ENCODE measurements around the gene TRIM26. TPM values are rescaled to one million over a fixed set of nuclear protein-coding genes. Genes with fewer than 3 reads are reported as not detected.
"Not testable (repeated sequence)": the region's sequence is repeated elsewhere in the genome, so short reads cannot be mapped to it uniquely, and the experiment has no call there.

TRIM26 gene
- total RNA-seq, 1 donor from 2014 or later = 17.8 TPM

DNA sequence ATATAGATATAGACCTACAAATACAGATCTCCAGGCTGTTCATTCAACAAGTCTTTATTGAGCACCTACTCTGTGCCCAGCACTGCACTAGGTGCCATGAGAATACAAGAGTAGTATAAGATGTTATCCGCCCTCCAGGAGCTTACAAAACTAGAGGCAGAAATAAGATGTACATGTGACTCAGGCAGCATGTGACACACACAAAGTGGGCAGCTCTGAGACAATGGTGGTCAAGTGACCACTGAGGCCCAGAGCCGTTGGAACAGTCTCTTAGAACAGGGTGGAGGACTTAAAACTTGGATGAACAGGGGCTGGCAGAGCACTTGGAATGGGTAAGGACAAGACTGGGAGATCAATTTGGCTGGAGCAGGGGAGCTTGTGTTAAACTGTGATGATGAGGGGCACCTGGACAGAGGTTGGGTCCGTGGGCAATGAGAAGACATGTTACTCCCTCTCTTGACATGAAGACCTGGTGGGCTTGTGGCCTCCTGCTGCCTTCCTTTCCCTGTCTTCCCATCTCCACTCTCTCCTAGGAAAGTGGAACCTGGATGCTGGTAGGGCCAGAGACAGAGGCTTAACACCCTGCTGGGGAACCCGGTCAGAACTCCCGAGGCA lies 28.7 kb downstream of the TRIM26 start:
- ATAC-seq (ENCODE audit: poor library complexity) = no peak
- intact Hi-C loops (cut with DNase I) = no loop called here
- no peak for DNase-seq

DNA sequence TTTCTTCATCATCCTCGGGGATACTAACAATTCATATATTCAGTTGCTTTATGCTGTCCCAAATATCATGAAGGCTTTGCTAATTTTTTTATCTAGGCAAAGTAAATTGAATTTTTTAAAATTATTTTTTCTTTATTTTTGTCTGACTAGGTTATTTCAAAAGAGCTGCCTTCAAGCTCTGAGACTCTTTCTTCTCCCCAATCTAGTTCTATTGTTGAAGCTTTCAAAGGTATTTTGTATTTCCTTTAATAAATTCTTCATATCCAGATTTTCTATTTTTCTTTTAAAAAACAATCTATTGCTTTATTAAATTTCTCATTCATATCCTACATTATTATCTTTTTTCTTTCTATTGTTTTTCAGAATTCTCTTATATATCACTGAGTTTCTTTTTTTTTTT lies 33.1 kb downstream of the TRIM26 start:
- intact Hi-C loops (cut with DNase I) = no loop called here
- DNase-seq = no peak
- no peak for ATAC-seq (ENCODE audit: poor library complexity)

DNA sequence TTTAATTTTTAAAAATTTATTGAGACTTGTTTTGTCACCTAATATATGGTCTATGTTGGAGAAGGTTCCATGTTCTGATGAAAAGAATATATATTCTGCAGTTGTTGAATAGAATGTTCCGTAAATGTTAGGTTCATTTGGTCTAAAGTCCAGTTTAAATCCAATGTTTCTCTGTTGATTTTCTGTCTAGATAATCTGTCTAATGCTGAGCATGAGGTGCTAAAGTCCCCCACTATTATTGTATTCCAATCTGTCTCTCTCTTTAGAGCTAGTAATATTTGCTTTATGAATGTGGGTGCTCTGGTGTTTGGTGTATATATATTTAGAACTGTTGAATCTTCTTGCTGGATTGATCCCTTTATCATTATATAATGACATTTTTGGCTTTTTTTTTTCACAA lies 34.4 kb downstream of the TRIM26 start:
- intact Hi-C loops (cut with DNase I) = no loop called here
- DNase-seq (no peak), ATAC-seq (ENCODE audit: poor library complexity) (no peak)

DNA sequence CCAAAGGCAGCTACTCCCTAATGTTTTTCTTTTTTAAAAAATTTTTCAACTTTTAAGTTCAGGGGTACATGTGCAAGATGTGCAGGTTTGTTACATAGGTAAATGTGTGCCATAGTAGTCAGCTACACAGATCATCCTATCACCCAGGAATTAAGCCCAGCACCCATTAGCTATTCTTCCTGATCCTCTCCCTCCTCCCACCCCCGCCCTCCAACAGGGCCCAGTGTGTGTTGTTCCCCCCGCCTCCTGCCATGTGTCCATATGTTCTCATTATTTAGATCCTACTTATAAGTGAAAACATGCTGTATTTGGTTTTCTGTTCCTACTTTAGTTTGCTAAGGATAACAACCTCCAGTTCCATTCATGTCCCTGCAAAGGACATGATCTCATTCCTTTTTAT lies 37.4 kb downstream of the TRIM26 start:
- intact Hi-C loops (cut with DNase I) = no loop called here
- ATAC-seq (ENCODE audit: poor library complexity) = no peak
- DNase-seq = no peak

DNA sequence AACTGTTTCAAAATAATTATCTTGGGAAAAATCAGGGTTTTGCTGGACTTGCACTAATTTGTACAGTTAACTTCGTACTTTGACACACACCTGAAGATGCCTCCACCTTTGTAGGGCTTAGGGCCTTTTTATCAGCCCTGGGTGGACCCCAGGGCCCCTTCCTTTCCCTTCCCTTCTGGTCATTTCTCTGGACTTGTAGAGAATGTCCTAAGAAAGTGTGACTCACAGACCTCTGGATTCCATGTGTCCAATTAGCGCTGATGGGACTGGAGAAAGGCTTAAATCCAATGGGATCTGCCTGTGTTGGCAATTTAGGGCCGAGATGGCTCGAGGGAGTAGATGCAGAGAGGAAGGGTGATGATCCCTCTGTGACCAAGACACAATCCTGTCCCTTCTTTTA lies 40.5 kb downstream of the TRIM26 start:
- DNase-seq = no peak
- no peak for ATAC-seq (ENCODE audit: poor library complexity)
- intact Hi-C loops (cut with DNase I) = no loop called here

DNA sequence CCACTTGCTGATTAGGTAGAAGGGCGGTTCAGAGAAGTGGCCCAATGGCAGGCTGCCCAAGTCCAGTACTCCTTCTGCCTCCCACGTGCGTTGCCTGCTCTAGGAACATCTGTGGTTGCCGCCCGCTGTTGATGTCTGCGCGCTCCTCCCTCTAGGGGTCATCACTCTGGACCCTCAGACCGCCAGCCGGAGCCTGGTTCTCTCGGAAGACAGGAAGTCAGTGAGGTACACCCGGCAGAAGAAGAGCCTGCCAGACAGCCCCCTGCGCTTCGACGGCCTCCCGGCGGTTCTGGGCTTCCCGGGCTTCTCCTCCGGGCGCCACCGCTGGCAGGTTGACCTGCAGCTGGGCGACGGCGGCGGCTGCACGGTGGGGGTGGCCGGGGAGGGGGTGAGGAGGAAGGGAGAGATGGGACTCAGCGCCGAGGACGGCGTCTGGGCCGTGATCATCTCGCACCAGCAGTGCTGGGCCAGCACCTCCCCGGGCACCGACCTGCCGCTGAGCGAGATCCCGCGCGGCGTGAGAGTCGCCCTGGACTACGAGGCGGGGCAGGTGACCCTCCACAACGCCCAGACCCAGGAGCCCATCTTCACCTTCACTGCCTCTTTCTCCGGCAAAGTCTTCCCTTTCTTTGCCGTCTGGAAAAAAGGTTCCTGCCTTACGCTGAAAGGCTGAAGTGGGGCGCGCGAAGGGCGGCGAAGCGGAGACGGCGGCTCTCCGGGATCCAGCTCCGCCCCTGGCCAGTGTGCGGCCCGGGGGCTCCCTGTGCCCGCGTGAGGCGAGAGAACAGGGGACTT lies 41.3 kb downstream of the TRIM26 start:
- ATAC-seq (ENCODE audit: poor library complexity) (peak; percentile 39), DNase-seq (no peak)
- intact Hi-C loops (cut with DNase I) = no loop called here

DNA sequence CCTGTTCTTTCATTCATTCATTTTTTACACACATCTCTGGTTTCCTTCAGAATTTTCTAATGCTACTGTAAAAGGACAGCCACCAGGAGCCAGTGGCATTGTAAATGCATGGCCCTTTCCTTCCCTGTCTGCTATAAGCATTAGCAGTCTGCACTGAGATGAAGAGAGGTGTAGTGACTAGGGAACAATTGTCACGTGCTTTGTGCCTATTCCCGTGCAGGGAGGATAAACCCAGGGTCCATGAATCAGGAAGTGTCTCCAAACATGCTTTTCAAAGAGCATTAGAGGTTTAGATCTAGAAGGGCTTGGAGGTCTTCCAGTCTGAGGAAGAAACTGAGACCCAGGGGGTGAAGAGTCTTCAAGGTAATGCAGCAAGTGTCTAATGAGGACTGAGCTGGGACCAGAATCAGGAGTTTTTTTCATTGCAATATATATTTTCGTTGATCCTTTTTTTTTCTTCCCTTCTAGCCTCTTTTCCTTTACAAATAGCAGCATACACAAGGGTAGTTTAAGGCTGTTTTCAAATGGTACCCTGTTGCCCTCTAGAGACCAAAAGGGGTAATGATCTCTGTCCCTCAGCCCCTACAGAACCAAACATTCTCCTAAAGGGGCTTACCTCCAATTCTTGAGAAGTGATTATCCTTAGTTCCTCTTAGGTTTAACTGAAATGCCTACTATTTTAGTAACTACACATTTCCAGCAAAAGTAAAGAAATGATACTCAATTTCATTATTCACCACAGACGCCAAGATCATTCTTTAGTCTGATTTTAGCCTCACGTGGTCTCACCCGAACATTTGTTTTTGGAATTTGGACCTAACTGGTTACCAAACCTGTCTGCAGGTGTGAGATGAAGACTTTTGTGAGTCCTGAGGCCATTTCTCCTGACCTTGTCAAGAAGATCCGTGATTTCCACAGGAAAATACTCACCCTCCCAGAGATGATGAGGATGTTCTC lies 43.3 kb downstream of the TRIM26 start:
- DNase-seq = no peak
- peak; percentile 73 for ATAC-seq (ENCODE audit: poor library complexity)
- intact Hi-C loops (cut with DNase I) = no loop called here

DNA sequence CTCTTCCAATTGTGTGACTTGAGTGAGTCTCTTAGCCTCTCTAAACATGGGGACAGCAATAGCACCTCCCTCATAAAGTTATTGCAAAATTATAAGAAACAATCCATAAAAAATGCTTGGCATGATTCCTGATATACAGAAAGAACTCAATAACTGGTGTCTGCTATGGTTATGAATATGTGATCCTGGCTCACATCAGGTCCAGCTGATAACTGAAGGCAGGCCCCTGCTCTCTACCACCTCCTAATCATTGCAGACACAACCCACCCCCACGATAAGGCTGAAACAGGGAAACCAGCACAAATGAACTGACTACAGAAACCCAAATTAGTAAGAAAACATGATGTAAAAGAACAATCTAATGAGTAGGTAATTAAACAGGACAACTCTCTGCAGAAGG lies 44.5 kb downstream of the TRIM26 start:
- DNase-seq = no peak
- ATAC-seq (ENCODE audit: poor library complexity) = no peak
- intact Hi-C loops (cut with DNase I) = no loop called here

DNA sequence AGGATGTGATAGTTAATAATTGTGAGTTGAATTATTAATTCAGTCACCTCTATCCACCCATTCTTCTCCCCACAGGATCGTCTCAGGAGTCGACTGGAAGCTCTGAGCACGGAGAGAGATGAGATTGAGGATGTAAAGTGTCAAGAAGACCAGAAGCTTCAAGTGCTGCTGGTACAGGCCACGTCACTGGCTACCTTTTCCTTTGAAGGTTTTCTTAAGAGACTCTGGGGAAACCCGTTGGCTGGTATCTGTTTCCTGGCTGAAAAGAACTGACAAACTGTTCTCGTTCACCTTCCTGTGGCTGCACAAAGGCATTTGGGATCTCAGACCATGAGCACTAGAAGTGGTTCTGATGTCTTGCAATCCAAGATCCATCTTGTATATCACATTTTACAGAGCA lies 46.1 kb downstream of the TRIM26 start:
- intact Hi-C loops (cut with DNase I) = no loop called here
- DNase-seq (no peak), ATAC-seq (ENCODE audit: poor library complexity) (no peak)

DNA sequence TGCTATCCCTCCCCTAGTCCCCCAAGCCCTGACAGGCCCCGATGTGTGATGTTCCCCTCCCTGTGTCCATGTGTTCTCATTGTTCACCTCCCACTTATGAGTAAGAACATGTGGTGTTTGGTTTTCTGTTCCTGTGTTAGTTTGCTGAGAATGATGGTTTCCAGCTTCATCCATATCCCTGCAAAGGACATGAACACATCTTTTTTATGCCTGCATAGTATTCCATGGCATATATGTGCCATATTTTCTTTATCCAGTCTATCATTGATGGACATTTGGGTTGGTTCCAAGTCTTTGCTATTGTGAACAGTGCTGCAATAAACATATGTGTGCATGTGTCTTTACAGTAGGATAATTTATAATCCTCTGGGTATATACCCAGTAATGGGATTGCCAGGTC lies 48.0 kb downstream of the TRIM26 start:
- DNase-seq; intact Hi-C loops (cut with DNase I); ATAC-seq (ENCODE audit: poor library complexity): not testable (repeated sequence)

DNA sequence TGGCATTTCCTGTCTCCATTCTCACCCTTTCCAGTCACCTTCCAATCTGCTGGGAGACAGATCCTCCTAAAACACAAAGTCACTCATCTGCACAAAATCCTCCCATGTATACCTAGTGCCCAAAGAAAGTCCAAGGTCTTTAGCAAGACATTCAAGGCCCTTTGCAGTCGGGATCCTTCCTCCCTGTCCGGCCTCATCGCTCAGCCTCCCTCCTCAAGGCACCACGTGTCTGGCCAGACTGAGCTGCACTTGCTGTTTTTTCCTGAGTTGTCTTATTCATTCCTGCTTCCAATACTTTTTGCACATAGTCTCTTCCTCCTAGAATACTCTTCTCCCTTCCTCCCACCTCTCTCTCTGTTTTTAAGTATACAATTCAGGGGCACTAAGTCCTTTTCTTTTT lies 48.5 kb downstream of the TRIM26 start:
- intact Hi-C loops (cut with DNase I) = no loop called here
- DNase-seq (no peak), ATAC-seq (ENCODE audit: poor library complexity) (no peak)

DNA sequence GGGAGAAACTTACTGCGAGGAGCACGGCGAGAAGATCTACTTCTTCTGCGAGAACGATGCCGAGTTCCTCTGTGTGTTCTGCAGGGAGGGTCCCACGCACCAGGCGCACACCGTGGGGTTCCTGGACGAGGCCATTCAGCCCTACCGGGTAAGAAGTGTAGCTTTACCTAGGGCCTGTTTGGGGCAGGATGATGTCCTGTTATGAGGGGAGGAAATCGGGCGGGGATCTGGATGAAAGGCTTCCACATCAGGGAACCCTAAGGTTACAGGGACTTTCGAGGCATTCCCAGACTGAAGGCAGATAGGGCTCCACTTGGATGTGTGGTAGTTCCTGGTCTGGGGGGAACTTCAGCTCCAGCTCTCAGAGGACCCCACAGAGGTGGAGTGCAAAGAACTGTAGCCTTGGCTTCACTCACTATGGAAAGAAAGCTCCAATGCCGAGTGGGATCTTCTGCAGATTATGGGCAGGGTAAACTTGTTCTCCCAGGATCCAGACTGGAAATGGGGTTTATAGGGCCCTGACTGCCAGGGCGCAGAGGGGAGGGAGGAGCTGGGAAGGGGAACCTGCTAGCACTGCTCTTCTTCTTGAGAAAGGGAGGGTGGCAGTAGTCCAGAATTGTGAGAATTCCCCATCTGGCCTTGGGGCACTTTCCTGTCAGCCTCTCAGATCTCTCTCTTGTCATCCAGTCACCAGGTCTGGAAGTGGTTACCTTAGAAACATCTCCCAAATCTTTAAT lies 49.1 kb downstream of the TRIM26 start:
- DNase-seq = no peak
- no peak for ATAC-seq (ENCODE audit: poor library complexity)
- intact Hi-C loops (cut with DNase I) = no loop called here

DNA sequence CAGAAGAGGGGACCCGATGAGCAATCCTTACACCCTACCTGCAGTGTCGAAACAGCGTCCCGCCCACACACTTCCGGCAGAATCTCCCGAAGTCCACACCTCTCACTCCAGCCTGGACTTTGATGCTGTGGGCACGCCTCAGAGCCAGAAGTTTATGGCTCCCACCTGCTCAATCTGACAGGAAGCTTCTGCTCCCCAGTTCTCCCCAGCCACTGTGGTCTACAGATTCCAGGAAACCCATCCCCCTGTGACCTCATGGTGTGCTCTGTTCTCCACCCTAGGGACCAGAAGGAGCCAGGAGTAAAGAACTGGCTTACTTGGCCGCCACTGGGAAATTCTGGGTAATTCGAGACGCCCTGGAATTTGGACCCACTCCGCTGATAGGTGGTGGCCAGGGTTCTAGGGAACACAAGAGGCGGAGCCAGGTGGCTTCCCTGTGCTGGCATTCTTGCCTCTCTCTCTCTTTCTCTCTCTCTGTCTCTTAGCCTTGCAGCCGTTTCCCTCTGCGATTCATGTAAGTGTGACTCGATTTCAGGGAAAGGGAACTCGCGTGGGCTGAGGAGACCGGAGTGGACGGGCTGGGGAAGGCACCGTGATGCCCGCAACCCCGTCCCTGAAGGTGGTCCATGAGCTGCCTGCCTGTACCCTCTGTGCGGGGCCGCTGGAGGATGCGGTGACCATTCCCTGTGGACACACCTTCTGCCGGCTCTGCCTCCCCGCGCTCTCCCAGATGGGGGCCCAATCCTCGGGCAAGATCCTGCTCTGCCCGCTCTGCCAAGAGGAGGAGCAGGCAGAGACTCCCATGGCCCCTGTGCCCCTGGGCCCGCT lies 49.9 kb downstream of the TRIM26 start, which contains the start of gene TRIM15:
TRIM15 (plus strand) TSS at position 457 of the 828 bp plus-strand sequence; CDS start at position 596, 139 bp downstream.
- peak; percentile 38 for ATAC-seq (ENCODE audit: poor library complexity)
- intact Hi-C loops (cut with DNase I) = no loop called here
- no peak for DNase-seq

DNA sequence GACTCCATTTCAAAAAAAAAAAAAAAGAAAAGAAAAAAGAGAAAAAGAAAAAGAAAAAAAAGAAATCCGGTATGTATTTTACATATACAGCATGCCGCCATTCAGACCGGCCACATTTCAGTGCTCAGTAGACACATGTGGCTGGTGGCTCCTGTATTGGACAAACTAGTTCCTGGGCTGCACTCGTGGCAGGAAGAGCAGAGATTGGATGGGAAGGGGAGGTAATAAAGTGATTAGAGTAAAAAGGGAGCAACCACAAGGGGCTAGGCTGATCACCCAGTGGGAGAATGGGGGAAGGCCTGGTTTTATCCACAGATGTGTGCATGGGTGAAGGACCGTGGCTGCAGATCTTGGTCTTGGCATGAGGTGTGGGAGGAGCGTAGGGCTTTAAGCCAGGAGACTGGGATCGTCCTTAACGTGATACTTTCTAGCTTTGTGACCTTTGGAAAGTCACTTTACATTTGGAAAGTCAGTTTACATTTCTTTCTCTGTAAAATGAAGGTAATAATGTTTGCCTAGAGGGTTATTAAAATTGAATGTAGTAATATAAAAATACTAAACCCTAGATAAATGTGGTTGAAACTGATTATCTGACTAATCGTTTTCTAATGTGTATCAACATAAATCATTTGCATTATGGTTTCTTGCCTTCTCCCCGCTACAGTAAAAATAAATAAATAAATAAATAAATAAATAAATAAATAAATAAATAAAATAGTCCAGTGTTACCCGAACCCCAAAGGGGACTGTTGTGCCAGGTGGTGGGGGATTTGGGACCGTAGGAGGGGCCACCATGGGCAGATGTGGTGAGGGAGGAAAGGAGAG lies 50.7 kb downstream of the TRIM26 start:
- intact Hi-C loops (cut with DNase I) = no loop called here
- DNase-seq = no peak
- ATAC-seq (ENCODE audit: poor library complexity) = no peak

DNA sequence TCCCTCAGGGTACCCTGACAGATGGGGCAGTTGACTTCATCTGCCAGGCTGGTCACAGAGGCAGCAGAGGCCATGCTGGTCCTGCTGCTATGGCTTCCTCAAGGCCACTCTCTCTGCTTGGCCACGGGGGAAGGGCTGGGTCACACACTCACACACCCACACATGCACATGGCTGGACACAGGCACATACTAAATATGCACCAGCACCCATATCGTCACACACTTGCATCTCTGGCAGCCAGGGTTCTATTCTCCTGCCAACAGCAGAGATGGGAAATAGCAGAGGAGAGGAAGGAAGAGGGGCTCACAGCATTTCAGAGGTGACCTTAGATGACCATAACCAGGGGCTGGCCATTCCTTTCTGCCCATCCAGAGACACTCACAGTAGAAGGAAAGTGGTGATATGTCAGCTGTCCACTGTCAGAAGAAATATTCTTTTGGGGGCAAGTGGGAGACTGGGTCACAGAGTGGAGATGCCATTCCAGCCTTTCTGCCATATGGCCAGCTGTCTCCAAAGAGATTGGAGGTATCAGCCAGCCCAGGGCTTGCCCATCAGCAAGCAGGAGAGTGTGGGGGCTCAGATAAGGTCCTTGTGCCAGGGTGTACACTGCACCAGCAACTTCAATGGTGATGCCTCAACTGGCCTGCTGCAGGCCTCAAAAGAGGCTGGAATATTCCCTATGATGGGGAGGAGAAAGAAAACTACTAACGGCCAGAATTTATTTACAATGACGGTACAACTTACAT lies 52.2 kb downstream of the TRIM26 start, which contains the start of gene TRIM10:
TRIM10 (minus strand) TSS at position 427 of the 747 bp plus-strand sequence; CDS start at position 74, 353 bp downstream.
- DNase-seq = no peak
- intact Hi-C loops (cut with DNase I) = no loop called here
- ATAC-seq (ENCODE audit: poor library complexity) = no peak
